Thyroid gland (tissue), 4 donors: ENCODE data around the gene B4GALT7. TPM values are rescaled to one million over a fixed set of nuclear protein-coding genes. Genes with fewer than 3 reads are reported as not detected.

ENCODE experiments used
- DNase-seq, 2 donors: peaks; one replicate each; pipeline ENCODE4 v3.0.0-alpha.2; 2019
- H3K27ac ChIP-seq, 3 donors: fragments of 200-600 bp; sonication (generic); 1 replicate in 2 of 3; 2 replicates in 1 of 3; pipeline ENCODE4 v1.5.1; 2016 to 2019; ENCODE audit warnings: mild to moderate bottlenecking in 1 of 3, moderate library complexity in 1 of 3
- H3K27me3 ChIP-seq: fragments of 200-600 bp; sonication (generic); one replicate; pipeline ENCODE4 v1.5.1; 2019
- H3K36me3 ChIP-seq, 2 donors: fragments of 200-600 bp; sonication (generic); one replicate each; pipeline ENCODE4 v1.5.1; 2016 to 2019
- H3K4me1 ChIP-seq, 2 donors: fragments of 200-600 bp; sonication (generic); one replicate each; pipeline ENCODE4 v1.5.1; 2017 to 2019
- H3K4me3 ChIP-seq, 3 donors: fragments of 200-600 bp; sonication (generic); replicated peaks in 1 of 3; 1 replicate in 2 of 3; 2 replicates in 1 of 3; pipeline ENCODE4 v1.5.1; 2016; ENCODE audit warnings: mild to moderate bottlenecking in 1 of 3
- H3K9me3 ChIP-seq: fragments of 200-600 bp; sonication (generic); one replicate; pipeline ENCODE4 v1.5.1; 2017
- POLR2A ChIP-seq, 2 donors: fragments of 450-650 bp; IDR thresholded peaks; one replicate each; pipeline ENCODE4 v1.6.1; 2017; ENCODE audit warnings: antibody characterized with exemption in 2 of 2, mild to moderate bottlenecking in 2 of 2, moderate library complexity in 1 of 2
- WGBS, 2 donors: methylation state at CpG; one replicate each; pipeline ENCODE4 v1.1.5; 2017; 5-methylcytosine and 5-hydroxymethylcytosine counted together
- intact Hi-C: fragments of 100-400 bp; cut with DNase I; formaldehyde crosslinking; loops from one replicate; pipeline ENCODE4 v1.15.1; 2023
- total RNA-seq, 4 donors: library from RNA; depleted of rRNA; stranded (reverse); fragments of >200 nt; gene quantifications; one replicate each; pipeline ENCODE4 v1.2.3, GENCODE V29; 2016
- TF ChIP-seq, protein P1 (sequence below), 6 experiments: fragments of 200-600 bp in 3 of 6; fragments of 450-650 bp in 3 of 6; sonication (generic) in 3 of 6; IDR thresholded peaks; one replicate each; pipeline ENCODE4 v1.5.1; 2016 to 2019; ENCODE audit warnings: antibody characterized with exemption in 6 of 6, mild to moderate bottlenecking in 2 of 6, inconsistent platforms in 1 of 6, moderate library complexity in 1 of 6

The B4GALT7 gene
- total RNA-seq, 4 donors from 2014 or later, result 27.9 to 47.2 (median 38.9) TPM

GRCh38 chr5:177601577-177602457 lies 1.9 kb downstream of the B4GALT7 start:
- Histone ChIP-seq H3K4me3 (no peak overlapping the region), H3K36me3 (no peaks in the 10 kb centered on the region), H3K9me3 (no peaks in the 10 kb centered on the region), H3K4me1 (peaks cover 11 to 13% of the 10 kb centered on the region in 2 donors), H3K27ac (no peak overlapping the region), H3K27me3 (no peaks in the 10 kb centered on the region)
- 93% methylated on average over 10 to 12 of the region's 13 CpGs for WGBS, 2 donors
- TF ChIP-seq POLR2A (IDR thresholded peaks at IDR 0.05), result no peak
- TF ChIP-seq, protein P1, sequence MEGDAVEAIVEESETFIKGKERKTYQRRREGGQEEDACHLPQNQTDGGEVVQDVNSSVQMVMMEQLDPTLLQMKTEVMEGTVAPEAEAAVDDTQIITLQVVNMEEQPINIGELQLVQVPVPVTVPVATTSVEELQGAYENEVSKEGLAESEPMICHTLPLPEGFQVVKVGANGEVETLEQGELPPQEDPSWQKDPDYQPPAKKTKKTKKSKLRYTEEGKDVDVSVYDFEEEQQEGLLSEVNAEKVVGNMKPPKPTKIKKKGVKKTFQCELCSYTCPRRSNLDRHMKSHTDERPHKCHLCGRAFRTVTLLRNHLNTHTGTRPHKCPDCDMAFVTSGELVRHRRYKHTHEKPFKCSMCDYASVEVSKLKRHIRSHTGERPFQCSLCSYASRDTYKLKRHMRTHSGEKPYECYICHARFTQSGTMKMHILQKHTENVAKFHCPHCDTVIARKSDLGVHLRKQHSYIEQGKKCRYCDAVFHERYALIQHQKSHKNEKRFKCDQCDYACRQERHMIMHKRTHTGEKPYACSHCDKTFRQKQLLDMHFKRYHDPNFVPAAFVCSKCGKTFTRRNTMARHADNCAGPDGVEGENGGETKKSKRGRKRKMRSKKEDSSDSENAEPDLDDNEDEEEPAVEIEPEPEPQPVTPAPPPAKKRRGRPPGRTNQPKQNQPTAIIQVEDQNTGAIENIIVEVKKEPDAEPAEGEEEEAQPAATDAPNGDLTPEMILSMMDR (IDR thresholded peaks at IDR 0.05), result no peak
- no peak for DNase-seq
- intact Hi-C loops, result no loop called here

DNA sequence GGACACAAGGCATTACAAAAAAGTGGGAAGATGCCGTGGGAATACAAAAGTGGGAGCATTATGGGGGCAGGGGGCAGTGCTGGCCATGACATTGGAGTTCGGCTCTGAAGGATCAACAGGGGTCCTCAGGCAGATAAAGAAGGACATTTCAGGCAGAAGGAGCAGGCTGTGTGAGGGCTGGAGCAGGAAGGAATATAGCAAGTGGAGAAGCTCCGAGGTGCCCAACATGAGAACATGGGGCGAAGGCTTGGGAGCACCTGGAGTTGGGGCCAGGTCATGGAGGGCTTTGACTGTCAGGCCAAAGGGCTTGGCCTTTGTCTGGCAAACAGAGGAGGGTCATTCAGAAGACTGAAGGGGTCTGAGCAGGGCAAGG lies 2.5 kb downstream of the B4GALT7 start:
- no peak for DNase-seq
- TF ChIP-seq, protein P1 (IDR thresholded peaks at IDR 0.05), result no peak
- TF ChIP-seq POLR2A (IDR thresholded peaks at IDR 0.05), result no peak
- Histone ChIP-seq H3K9me3 (no peaks in the 10 kb centered on the region), H3K36me3 (no peaks in the 10 kb centered on the region), H3K27me3 (no peaks in the 10 kb centered on the region), H3K27ac (no peak overlapping the region), H3K4me3 (no peak overlapping the region), H3K4me1 (peaks cover 13 to 16% of the 10 kb centered on the region in 2 donors)
- intact Hi-C loops, result no loop called here
- WGBS, 2 donors, result 91 to 96% methylated on average over 4 of the region's 4 CpGs

- Histone ChIP-seq H3K9me3 (no peaks in the 10 kb centered on the region), H3K4me3 (no peak overlapping the region), H3K27me3 (no peaks in the 10 kb centered on the region), H3K4me1 (peaks cover 13 to 20% of the 10 kb centered on the region in 2 donors), H3K36me3 (no peaks in the 10 kb centered on the region), H3K27ac (no peak overlapping the region)
- 79 to 86% methylated on average over 8 of the region's 8 CpGs for WGBS, 2 donors
- TF ChIP-seq, protein P1 (IDR thresholded peaks at IDR 0.05), result no peak
- no peak for TF ChIP-seq POLR2A (IDR thresholded peaks at IDR 0.05)
- intact Hi-C loops, result no loop called here
- DNase-seq, result no peak
Observed at GRCh38 chr5:177603631-177604030, 3.7 kb downstream of the B4GALT7 start.

GRCh38 chr5:177604116-177604521 lies 4.2 kb downstream of the B4GALT7 start:
- intact Hi-C loops, result no loop called here
- Histone ChIP-seq H3K36me3 (no peaks in the 10 kb centered on the region), H3K27me3 (no peaks in the 10 kb centered on the region), H3K27ac (no peak overlapping the region), H3K4me1 (peaks cover 12 to 20% of the 10 kb centered on the region in 2 donors), H3K4me3 (no peak overlapping the region), H3K9me3 (no peaks in the 10 kb centered on the region)
- no peak for TF ChIP-seq POLR2A (IDR thresholded peaks at IDR 0.05)
- TF ChIP-seq, protein P1 (IDR thresholded peaks at IDR 0.05), result no peak
- whole genome bisulfite sequencing, 2 donors, result 92 to 94% methylated on average over 11 to 24 of the region's 27 CpGs
- DNase-seq, result no peak

DNA sequence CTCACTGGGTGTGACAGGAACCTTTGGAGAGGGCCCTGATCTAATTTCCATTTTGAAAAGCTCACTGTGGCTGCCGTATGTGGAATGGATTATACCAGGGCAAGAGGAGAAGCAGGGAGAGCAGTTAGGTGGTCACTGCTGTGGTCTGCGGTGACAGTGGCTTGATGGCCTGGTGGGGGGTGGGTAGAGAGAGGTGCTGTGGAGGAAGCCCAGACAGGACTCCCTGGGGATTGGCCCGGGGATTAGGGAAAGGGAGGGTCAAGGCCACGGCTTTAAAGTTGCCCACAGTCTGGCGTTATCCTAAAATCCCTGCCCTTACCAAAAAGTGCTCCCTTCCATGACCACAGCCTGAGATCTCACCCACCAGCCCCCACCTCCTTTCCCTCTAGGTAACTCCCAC lies 4.7 kb downstream of the B4GALT7 start:
- intact Hi-C loops, result no loop called here
- Histone ChIP-seq H3K4me1 (peaks cover 8 to 20% of the 10 kb centered on the region in 2 donors), H3K27ac (no peak overlapping the region), H3K4me3 (no peak overlapping the region), H3K27me3 (no peaks in the 10 kb centered on the region), H3K9me3 (no peaks in the 10 kb centered on the region), H3K36me3 (no peaks in the 10 kb centered on the region)
- 81 to 92% methylated on average over 5 of the region's 5 CpGs for WGBS, 2 donors
- DNase-seq, result no peak
- TF ChIP-seq, protein P1 (IDR thresholded peaks at IDR 0.05), result no peak
